GM12878 (cell line): Measurements from ENCODE around the gene FHL2. TPM values are rescaled to one million over a fixed set of nuclear protein-coding genes. Genes with fewer than 3 reads are reported as not detected.

Experiments
- BHLHE40 ChIP-seq, 2 experiments: fragments of 450-650 bp in 1 of 2; IDR thresholded peaks; 2 replicates each; pipeline ENCODE4 v1.6.1; 2011 to 2017; ENCODE audit warnings: low read depth in 2 of 2, borderline replicate concordance in 1 of 2, improper control_type of control experiment in 1 of 2, low read length in 1 of 2, mild to moderate bottlenecking in 1 of 2
- ETV6 ChIP-seq, 2 experiments: fragments of 450-650 bp in 1 of 2; IDR thresholded peaks in 1 of 2; conservative IDR thresholded peaks in 1 of 2; 2 replicates each; pipeline ENCODE4 v1.6.1; 2014; ENCODE audit warnings: antibody characterized with exemption in 1 of 2, borderline replicate concordance in 1 of 2, low read depth in 1 of 2, mild to moderate bottlenecking in 1 of 2, moderate library complexity in 1 of 2
- TBL1XR1 ChIP-seq: IDR thresholded peaks from 2 replicates; pipeline ENCODE4 v1.6.1; 2012; ENCODE audit warnings: low read depth, low read length, improper control_type of control experiment
- TCF3 ChIP-seq: IDR thresholded peaks from 2 replicates; pipeline ENCODE4 v1.6.1; 2012; ENCODE audit warnings: low read depth, mild to moderate bottlenecking, low read length, borderline replicate concordance; ENCODE audit not compliant: insufficient read depth
- ZNF592 ChIP-seq: fragments of 450-650 bp; IDR thresholded peaks from 2 replicates; pipeline ENCODE4 v1.6.1; 2017; ENCODE audit warnings: mild to moderate bottlenecking, moderate library complexity
- polyA plus RNA-seq, 11 experiments: library from polyadenylated mRNA; depleted of rRNA in 4 of 11; unstranded in 6 of 11; stranded (reverse) in 5 of 11; fragments of >200 nt; fragmentation: Nextera tagmentation in 4 of 11; fragmentation: Illumina TruSeq in 1 of 11; extraction: Ambion mirVana in 4 of 11; extraction: Trizol in 1 of 11; gene quantifications; 1 replicate in 1 of 11; 2 replicates in 10 of 11; pipeline versions ENCODE4 v1.2.1 to v1.2.3, GENCODE V29; 2011 to 2016; ENCODE audit warnings: inconsistent platforms in 2 of 11, missing spikeins in 2 of 11, low read depth in 1 of 11
- total RNA-seq, 4 experiments: library from RNA; depleted of rRNA in 3 of 4; stranded (reverse); fragments of >200 nt in 3 of 4; fragmentation: Illumina TruSeq in 1 of 4; extraction: Trizol in 1 of 4; gene quantifications; 2 replicates each; pipeline versions ENCODE4 v1.2.1 to v1.2.3, GENCODE V29; 2013 to 2021
- TF ChIP-seq, protein P1 (sequence below): fragments of 450-650 bp; IDR thresholded peaks from 2 replicates; pipeline ENCODE4 v1.6.1; 2017; ENCODE audit warnings: mild to moderate bottlenecking, moderate library complexity

FHL2 gene
- total and polyA plus RNA-seq, 10 of the 15 experiments (the other 5 are each of a cell fraction or from before 2014, with no cell fraction given), result 2.2 to 9.9 (median 4.5) TPM

GRCh38 chr2:105403241-105403782, 4.5 kb upstream of the FHL2 start (continued):
- TF ChIP-seq ZNF592 (no peak), ETV6 (conservative IDR thresholded peaks at IDR 0.05 in 1 of 2, IDR thresholded peaks at IDR 0.05 in 1 of 2; ENCODE audit: borderline replicate concordance in 1 of 2, low read depth in 1 of 2) (no peak), TBL1XR1 (no peak), BHLHE40 (IDR thresholded peaks at IDR 0.05; ENCODE audit: borderline replicate concordance in 1 of 2, low read depth in 2 of 2, low read length in 1 of 2) (no peak), TCF3 (no peak)
- TF ChIP-seq, protein P1, sequence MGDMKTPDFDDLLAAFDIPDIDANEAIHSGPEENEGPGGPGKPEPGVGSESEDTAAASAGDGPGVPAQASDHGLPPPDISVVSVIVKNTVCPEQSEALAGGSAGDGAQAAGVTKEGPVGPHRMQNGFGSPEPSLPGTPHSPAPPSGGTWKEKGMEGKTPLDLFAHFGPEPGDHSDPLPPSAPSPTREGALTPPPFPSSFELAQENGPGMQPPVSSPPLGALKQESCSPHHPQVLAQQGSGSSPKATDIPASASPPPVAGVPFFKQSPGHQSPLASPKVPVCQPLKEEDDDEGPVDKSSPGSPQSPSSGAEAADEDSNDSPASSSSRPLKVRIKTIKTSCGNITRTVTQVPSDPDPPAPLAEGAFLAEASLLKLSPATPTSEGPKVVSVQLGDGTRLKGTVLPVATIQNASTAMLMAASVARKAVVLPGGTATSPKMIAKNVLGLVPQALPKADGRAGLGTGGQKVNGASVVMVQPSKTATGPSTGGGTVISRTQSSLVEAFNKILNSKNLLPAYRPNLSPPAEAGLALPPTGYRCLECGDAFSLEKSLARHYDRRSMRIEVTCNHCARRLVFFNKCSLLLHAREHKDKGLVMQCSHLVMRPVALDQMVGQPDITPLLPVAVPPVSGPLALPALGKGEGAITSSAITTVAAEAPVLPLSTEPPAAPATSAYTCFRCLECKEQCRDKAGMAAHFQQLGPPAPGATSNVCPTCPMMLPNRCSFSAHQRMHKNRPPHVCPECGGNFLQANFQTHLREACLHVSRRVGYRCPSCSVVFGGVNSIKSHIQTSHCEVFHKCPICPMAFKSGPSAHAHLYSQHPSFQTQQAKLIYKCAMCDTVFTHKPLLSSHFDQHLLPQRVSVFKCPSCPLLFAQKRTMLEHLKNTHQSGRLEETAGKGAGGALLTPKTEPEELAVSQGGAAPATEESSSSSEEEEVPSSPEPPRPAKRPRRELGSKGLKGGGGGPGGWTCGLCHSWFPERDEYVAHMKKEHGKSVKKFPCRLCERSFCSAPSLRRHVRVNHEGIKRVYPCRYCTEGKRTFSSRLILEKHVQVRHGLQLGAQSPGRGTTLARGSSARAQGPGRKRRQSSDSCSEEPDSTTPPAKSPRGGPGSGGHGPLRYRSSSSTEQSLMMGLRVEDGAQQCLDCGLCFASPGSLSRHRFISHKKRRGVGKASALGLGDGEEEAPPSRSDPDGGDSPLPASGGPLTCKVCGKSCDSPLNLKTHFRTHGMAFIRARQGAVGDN, result no peak
